ENCODE data around the gene SORBS1. TPM values are rescaled to one million over a fixed set of nuclear protein-coding genes. Genes with fewer than 3 reads are reported as not detected.

SORBS1 gene
- total and polyA plus RNA-seq, 8 donors = 11.4 to 25.6 (median 16.8) TPM

DNA sequence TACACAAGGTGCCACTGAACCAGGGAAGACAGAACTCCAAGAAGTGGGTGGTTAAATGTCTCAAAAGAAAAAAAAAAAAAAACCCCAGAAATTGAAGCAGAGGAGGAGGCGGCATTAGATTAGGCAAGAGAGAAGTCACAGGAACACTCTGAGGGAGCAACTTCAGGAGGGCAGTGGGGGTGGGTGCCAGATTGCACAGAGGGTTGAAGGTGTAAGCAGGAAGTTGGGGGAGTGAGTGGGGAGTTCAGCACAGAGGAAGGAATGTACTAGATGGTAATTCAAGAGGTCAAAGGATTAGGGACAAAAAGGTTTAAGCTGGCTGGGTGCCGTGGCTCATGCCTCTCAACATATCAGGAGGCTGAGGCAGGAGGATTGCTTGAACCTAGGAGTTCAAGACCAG, 160.4 kb downstream of the SORBS1 start:
- intact Hi-C loops (cut with DNase I) = no loop called here
- WGBS, 2 donors = 97% methylated on average over 2 of the region's 2 CpGs
- Histone ChIP-seq H3K4me1 (no peaks in the 10 kb centered on the region), H3K9me3 (no peaks in the 10 kb centered on the region), H3K4me3 (no peak overlapping the region), H3K27me3 (no peaks in the 10 kb centered on the region), H3K27ac (no peak overlapping the region), H3K36me3 (peaks cover 0 to 14% (median 10%) of the 10 kb centered on the region in 3 donors)
- no peak for ATAC-seq
- DNase-seq = no peak
- TF ChIP-seq, protein P1, sequence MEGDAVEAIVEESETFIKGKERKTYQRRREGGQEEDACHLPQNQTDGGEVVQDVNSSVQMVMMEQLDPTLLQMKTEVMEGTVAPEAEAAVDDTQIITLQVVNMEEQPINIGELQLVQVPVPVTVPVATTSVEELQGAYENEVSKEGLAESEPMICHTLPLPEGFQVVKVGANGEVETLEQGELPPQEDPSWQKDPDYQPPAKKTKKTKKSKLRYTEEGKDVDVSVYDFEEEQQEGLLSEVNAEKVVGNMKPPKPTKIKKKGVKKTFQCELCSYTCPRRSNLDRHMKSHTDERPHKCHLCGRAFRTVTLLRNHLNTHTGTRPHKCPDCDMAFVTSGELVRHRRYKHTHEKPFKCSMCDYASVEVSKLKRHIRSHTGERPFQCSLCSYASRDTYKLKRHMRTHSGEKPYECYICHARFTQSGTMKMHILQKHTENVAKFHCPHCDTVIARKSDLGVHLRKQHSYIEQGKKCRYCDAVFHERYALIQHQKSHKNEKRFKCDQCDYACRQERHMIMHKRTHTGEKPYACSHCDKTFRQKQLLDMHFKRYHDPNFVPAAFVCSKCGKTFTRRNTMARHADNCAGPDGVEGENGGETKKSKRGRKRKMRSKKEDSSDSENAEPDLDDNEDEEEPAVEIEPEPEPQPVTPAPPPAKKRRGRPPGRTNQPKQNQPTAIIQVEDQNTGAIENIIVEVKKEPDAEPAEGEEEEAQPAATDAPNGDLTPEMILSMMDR (IDR thresholded peaks at IDR 0.05) = no peak
- no peak for FAIRE-seq

GRCh38 chr10:95399183-95399582, 162.0 kb downstream of the SORBS1 start:
- ATAC-seq = no peak
- 84 to 88% methylated on average over 5 of the region's 5 CpGs for WGBS, 2 donors
- no peak for FAIRE-seq
- Histone ChIP-seq H3K4me3 (no peak overlapping the region), H3K27me3 (no peaks in the 10 kb centered on the region), H3K36me3 (peaks cover 0 to 14% (median 10%) of the 10 kb centered on the region in 3 donors), H3K9me3 (no peaks in the 10 kb centered on the region), H3K27ac (no peak overlapping the region), H3K4me1 (no peaks in the 10 kb centered on the region)
- DNase-seq = no peak
- intact Hi-C loops (cut with DNase I) = no loop called here
- TF ChIP-seq, protein P1 (IDR thresholded peaks at IDR 0.05) = no peak

DNA sequence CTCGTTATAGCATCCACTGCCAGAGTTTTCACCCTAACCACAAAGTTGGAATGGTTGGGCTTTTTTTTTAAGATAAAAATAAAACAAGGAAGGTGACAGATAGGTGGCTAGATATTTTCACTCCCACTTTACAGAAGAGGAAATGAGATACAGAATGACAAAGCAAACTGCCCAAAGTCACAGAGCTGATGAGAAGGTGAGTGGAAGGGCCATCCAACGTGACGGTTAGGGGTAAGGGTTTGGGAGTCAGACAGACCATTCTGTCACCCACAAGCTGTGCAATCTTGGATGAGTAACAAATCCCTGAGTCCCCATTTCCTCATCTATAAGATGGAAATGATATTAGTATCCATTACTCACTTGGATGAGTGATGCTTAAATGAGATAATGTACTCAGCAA, 163.4 kb downstream of the SORBS1 start:
- ATAC-seq = no peak
- peaks cover 0 to 2% (median 0%) of the 10 kb centered on the region in 3 donors for H3K4me1 ChIP-seq
- TF ChIP-seq, protein P1 (IDR thresholded peaks at IDR 0.05) = no peak
- no peak overlapping the region for H3K27ac ChIP-seq
- no peak for DNase-seq
- intact Hi-C loops (cut with DNase I) = no loop called here
- H3K27me3 ChIP-seq = no peaks in the 10 kb centered on the region
- H3K4me3 ChIP-seq = no peak overlapping the region
- FAIRE-seq = no peak
- 88 to 89% methylated on average over 3 of the region's 3 CpGs for WGBS, 2 donors
- no peaks in the 10 kb centered on the region for H3K9me3 ChIP-seq
- H3K36me3 ChIP-seq = peaks cover 0 to 14% (median 10%) of the 10 kb centered on the region in 3 donors

- DNase-seq (peak in 4 of 6 donors; percentile 30 to 49 (median 36)), FAIRE-seq (no peak), ATAC-seq (peak in 3 of 4 donors; percentile 68 to 76 (median 72))
- H3K36me3 ChIP-seq = peaks cover 0 to 14% (median 10%) of the 10 kb centered on the region in 3 donors
- peaks cover 0 to 4% (median 0%) of the 10 kb centered on the region in 3 donors for H3K4me1 ChIP-seq
- no peak overlapping the region for H3K27ac ChIP-seq
- no peaks in the 10 kb centered on the region for H3K9me3 ChIP-seq
- intact Hi-C loops (cut with DNase I) = no loop called here
- H3K27me3 ChIP-seq = no peaks in the 10 kb centered on the region
- WGBS, 2 donors = 78 to 80% methylated on average over 10 of the region's 10 CpGs
- TF ChIP-seq, protein P1 (IDR thresholded peaks at IDR 0.05) = no peak
- no peak overlapping the region for H3K4me3 ChIP-seq
These were observed 165.2 kb downstream of the SORBS1 start for GRCh38 chr10:95395947-95396449.

- intact Hi-C loops (cut with DNase I) = no loop called here
- H3K4me1 ChIP-seq = peaks cover 3 to 8% (median 4%) of the 10 kb centered on the region in 3 donors
- H3K27ac ChIP-seq = no peak overlapping the region
- DNase-seq (no peak), ATAC-seq (no peak), FAIRE-seq (no peak)
- no peak overlapping the region for H3K4me3 ChIP-seq
- H3K9me3 ChIP-seq = no peaks in the 10 kb centered on the region
- H3K27me3 ChIP-seq = no peaks in the 10 kb centered on the region
- TF ChIP-seq, protein P1 (IDR thresholded peaks at IDR 0.05) = no peak
- H3K36me3 ChIP-seq = peaks cover 0 to 14% (median 10%) of the 10 kb centered on the region in 3 donors
- WGBS, 2 donors = 92 to 96% methylated on average over 6 of the region's 6 CpGs
These were observed 166.8 kb downstream of the SORBS1 start for GRCh38 chr10:95394161-95394880.

All from pancreas (tissue), 10 donors.